GM23338 (cell line): ENCODE data around the gene NPC2. TPM values are rescaled to one million over a fixed set of nuclear protein-coding genes. Genes with fewer than 3 reads are reported as not detected.

Source experiments
- ATAC-seq: fragments of 200-7000 bp; cut with Tn5 transposase; 3 replicates; pipeline ENCODE4 v1.9.1; 2020
- DNase-seq: peaks from one replicate; pipeline ENCODE4 v3.0.0-alpha.2; 2015; ENCODE audit warnings: low spot score
- H2AFZ ChIP-seq: fragments of 200-600 bp; sonication (generic); 2 replicates; pipeline ENCODE4 v1.8.0; 2016; ENCODE audit warnings: antibody characterized with exemption, mild to moderate bottlenecking, moderate library complexity
- H3F3A ChIP-seq: fragments of 200-600 bp; sonication (generic); replicated peaks from 2 replicates; pipeline ENCODE4 v1.8.0; 2017; ENCODE audit warnings: antibody characterized with exemption, mixed run types, low read depth
- H3K27ac ChIP-seq: fragments of 200-600 bp; sonication (generic); 2 replicates; pipeline ENCODE4 v1.6.1; 2016; ENCODE audit warnings: low read depth
- H3K27me3 ChIP-seq: fragments of 200-600 bp; sonication (generic); 2 replicates; pipeline ENCODE4 v1.8.0; 2016; ENCODE audit warnings: mild to moderate bottlenecking, mixed run types, moderate library complexity; ENCODE audit not compliant: insufficient read depth
- H3K36me3 ChIP-seq: fragments of 200-600 bp; sonication (generic); 2 replicates; pipeline ENCODE4 v1.8.0; 2016; ENCODE audit warnings: mild to moderate bottlenecking; ENCODE audit not compliant: insufficient read depth
- H3K4me1 ChIP-seq: fragments of 200-600 bp; sonication (generic); 2 replicates; pipeline ENCODE4 v1.8.0; 2016; ENCODE audit warnings: mild to moderate bottlenecking, moderate library complexity; ENCODE audit not compliant: insufficient read depth
- H3K4me2 ChIP-seq: fragments of 200-600 bp; sonication (generic); 2 replicates; pipeline ENCODE4 v1.7.1; 2017; ENCODE audit warnings: mixed run types
- H3K4me3 ChIP-seq: fragments of 200-600 bp; sonication (generic); 2 replicates; pipeline ENCODE4 v1.6.1; 2016; ENCODE audit warnings: mixed run types
- H3K79me2 ChIP-seq: fragments of 200-600 bp; sonication (generic); replicated peaks from 2 replicates; pipeline ENCODE4 v1.8.0; 2017; ENCODE audit warnings: mild to moderate bottlenecking; ENCODE audit not compliant: insufficient read depth
- H3K9me2 ChIP-seq: fragments of 200-600 bp; sonication (generic); 2 replicates; pipeline ENCODE4 v1.8.0; 2017; ENCODE audit not compliant: insufficient read depth
- H4K20me1 ChIP-seq: fragments of 200-600 bp; sonication (generic); replicated peaks from 2 replicates; pipeline ENCODE4 v1.8.0; 2017; ENCODE audit warnings: mild to moderate bottlenecking; ENCODE audit not compliant: insufficient read depth
- H3K27ac Mint-ChIP-seq: 2 replicates; pipeline ENCODE4 v1.8.0; 2020; ENCODE audit warnings: inconsistent platforms, mild to moderate bottlenecking, moderate library complexity, mixed read lengths
- H3K27me3 Mint-ChIP-seq: 3 replicates; pipeline ENCODE4 v1.8.0; 2022; ENCODE audit warnings: low read depth, mild to moderate bottlenecking, moderate library complexity, mixed read lengths, inconsistent platforms; ENCODE audit not compliant: insufficient read depth, poor library complexity
- H3K36me3 Mint-ChIP-seq: 3 replicates; pipeline ENCODE4 v1.8.0; 2021; ENCODE audit warnings: low read depth, mild to moderate bottlenecking, inconsistent platforms, moderate library complexity, mixed read lengths
- H3K4me1 Mint-ChIP-seq: 3 replicates; pipeline ENCODE4 v1.8.0; 2020; ENCODE audit warnings: mild to moderate bottlenecking, inconsistent platforms, mixed read lengths
- H3K4me3 Mint-ChIP-seq: 3 replicates; pipeline ENCODE4 v1.8.0; 2021; ENCODE audit warnings: moderate library complexity, mild to moderate bottlenecking, inconsistent platforms, mixed read lengths
- H3K9me3 Mint-ChIP-seq: 3 replicates; pipeline ENCODE4 v1.8.0; 2020; ENCODE audit warnings: moderate library complexity, mild to moderate bottlenecking, inconsistent platforms, mixed read lengths
- EZH2 ChIP-seq: fragments of 200-600 bp; sonication (generic); IDR thresholded peaks from one replicate; pipeline ENCODE4 v1.8.0; 2017; ENCODE audit warnings: antibody characterized with exemption, mild to moderate bottlenecking, low read depth; ENCODE audit not compliant: unreplicated experiment
- NANOG ChIP-seq: IDR thresholded peaks from 2 replicates; pipeline ENCODE4 v1.6.1; 2016; ENCODE audit warnings: antibody characterized with exemption, borderline replicate concordance
- POLR2AphosphoS5 ChIP-seq: IDR thresholded peaks from 2 replicates; pipeline ENCODE4 v1.6.1; 2016; ENCODE audit warnings: antibody characterized with exemption, low read depth
- ZNF462 ChIP-seq: fragments of 250-450 bp; sonication (Bioruptor Pico); IDR thresholded peaks from 2 replicates; pipeline ENCODE4 v1.5.0; 2020; ENCODE audit warnings: mild to moderate bottlenecking, moderate library complexity
- polyA plus RNA-seq: library from polyadenylated mRNA; unstranded; fragments of >200 nt; fragmentation: Nextera tagmentation; extraction: Ambion mirVana; gene quantifications from 2 replicates; pipeline ENCODE4 v1.2.1, GENCODE V29; 2016
- total RNA-seq: library from RNA; depleted of rRNA; stranded (reverse); fragments of >200 nt; shearing (Covaris generic); gene quantifications from 2 replicates; pipeline ENCODE4 v1.2.3, GENCODE V29; 2014

NPC2 gene
- total and polyA plus RNA-seq, 2 experiments from 2014 or later = 287 to 344 TPM

- no peak for TF ChIP-seq ZNF462 (CRISPR knock-in tag)
- TF ChIP-seq NANOG = no peak
Observed at GRCh38 chr14:74469548-74470518, 23.3 kb downstream of the NPC2 start (continued).

GRCh38 chr14:74468513-74468912, 24.6 kb downstream of the NPC2 start:
- Histone ChIP-seq H3K27me3 (no peaks in the 10 kb centered on the region), H3K4me1 (no peaks in the 10 kb centered on the region), H4K20me1 (no peaks in the 10 kb centered on the region), H3K27ac (no peak overlapping the region), H3K4me2 (no peak overlapping the region), H3K9me2 (no peaks in the 10 kb centered on the region), H3F3A (no peaks in the 10 kb centered on the region), H3K4me3 (no peak overlapping the region), H3K79me2 (no peaks in the 10 kb centered on the region), H2AFZ (no peak overlapping the region), H3K36me3 (no peaks in the 10 kb centered on the region)
- DNase-seq = no peak
- Mint-ChIP-seq H3K9me3 (no peaks in the 10 kb centered on the region), H3K4me3 (no peak overlapping the region), H3K4me1 (peaks cover 8% of the 10 kb centered on the region), H3K27me3 (no peaks in the 10 kb centered on the region), H3K36me3 (peaks cover 6% of the 10 kb centered on the region; the same call in 2 of the 3 replicates), H3K27ac (no peak overlapping the region)
- no peak for ATAC-seq
- TF ChIP-seq POLR2AphosphoS5 (no peak), EZH2 (no peak), NANOG (no peak)
